Memory B cell (primary cell): ENCODE data around the gene OS9.

Experiments
- ATAC-seq: fragments of 150-1000 bp; cut with Tn5 transposase; 2 replicates; pipeline ENCODE4 v1.10.0; 2021; ENCODE audit warnings: low read depth, mild to moderate bottlenecking, moderate library complexity
- DNase-seq, 2 donors: peaks; one replicate each; pipeline ENCODE4 v3.0.0; 2022; ENCODE audit warnings: low spot score in 2 of 2
- H3K27ac Mint-ChIP-seq: one replicate; pipeline ENCODE4 v1.8.0; 2022; ENCODE audit warnings: mild to moderate bottlenecking, moderate library complexity, mixed read lengths
- H3K27me3 Mint-ChIP-seq: one replicate; pipeline ENCODE4 v1.8.0; 2022; ENCODE audit warnings: mixed read lengths
- H3K36me3 Mint-ChIP-seq: one replicate; pipeline ENCODE4 v1.8.0; 2022; ENCODE audit warnings: mild to moderate bottlenecking, mixed read lengths
- H3K4me1 Mint-ChIP-seq: one replicate; pipeline ENCODE4 v1.8.0; 2022; ENCODE audit warnings: mixed read lengths
- H3K4me3 Mint-ChIP-seq: one replicate; pipeline ENCODE4 v1.8.0; 2022; ENCODE audit warnings: mild to moderate bottlenecking, moderate library complexity, mixed read lengths
- H3K9me3 Mint-ChIP-seq: one replicate; pipeline ENCODE4 v1.8.0; 2022; ENCODE audit warnings: mixed read lengths

OS9 gene

GRCh38 chr12:57723630-57723962 is 29.7 kb downstream of the OS9 start:
- no peak for DNase-seq
- Mint-ChIP-seq H3K27me3 (no peaks in the 10 kb centered on the region), H3K9me3 (no peaks in the 10 kb centered on the region), H3K36me3 (peaks cover 35% of the 10 kb centered on the region), H3K4me3 (no peak overlapping the region), H3K4me1 (peaks cover 16% of the 10 kb centered on the region), H3K27ac (peak overlapping the region; percentile 9)
- ATAC-seq = no peak

GRCh38 chr12:57724003-57724935 is 30.3 kb downstream of the OS9 start:
- peaks cover 18% of the 10 kb centered on the region for H3K4me1 Mint-ChIP-seq
- H3K4me3 Mint-ChIP-seq = no peak overlapping the region
- peaks cover 32% of the 10 kb centered on the region for H3K36me3 Mint-ChIP-seq
- H3K27me3 Mint-ChIP-seq = no peaks in the 10 kb centered on the region
- H3K27ac Mint-ChIP-seq = peak overlapping the region; percentile 67
- ATAC-seq = no peak
- H3K9me3 Mint-ChIP-seq = no peaks in the 10 kb centered on the region
- DNase-seq = no peak

- Mint-ChIP-seq H3K27ac (peak overlapping the region; percentile 67), H3K36me3 (peaks cover 27% of the 10 kb centered on the region), H3K27me3 (no peaks in the 10 kb centered on the region), H3K9me3 (no peaks in the 10 kb centered on the region), H3K4me3 (no peak overlapping the region), H3K4me1 (peaks cover 18% of the 10 kb centered on the region)
- ATAC-seq = peak; percentile 34
- DNase-seq = no peak
Measured at GRCh38 chr12:57724936-57725740, 31.2 kb downstream of the OS9 start.

GRCh38 chr12:57725851-57726150 is 31.9 kb downstream of the OS9 start:
- Mint-ChIP-seq H3K36me3 (peaks cover 30% of the 10 kb centered on the region), H3K9me3 (no peaks in the 10 kb centered on the region), H3K27me3 (no peaks in the 10 kb centered on the region), H3K4me1 (peaks cover 18% of the 10 kb centered on the region), H3K27ac (peak overlapping the region; percentile 56), H3K4me3 (peak overlapping the region; percentile 78)
- ATAC-seq = no peak
- DNase-seq = no peak

- H3K27me3 Mint-ChIP-seq = no peaks in the 10 kb centered on the region
- H3K27ac Mint-ChIP-seq = peak overlapping the region; percentile 56
- peaks cover 30% of the 10 kb centered on the region for H3K36me3 Mint-ChIP-seq
- H3K4me3 Mint-ChIP-seq = peak overlapping the region; percentile 78
- H3K4me1 Mint-ChIP-seq = peaks cover 18% of the 10 kb centered on the region
- no peak for DNase-seq
- H3K9me3 Mint-ChIP-seq = no peaks in the 10 kb centered on the region
- ATAC-seq = peak; percentile 65
Measured at GRCh38 chr12:57726151-57726883, 32.4 kb downstream of the OS9 start.

- Mint-ChIP-seq H3K4me1 (peaks cover 18% of the 10 kb centered on the region), H3K36me3 (peaks cover 30% of the 10 kb centered on the region), H3K27ac (no peak overlapping the region), H3K9me3 (no peaks in the 10 kb centered on the region), H3K27me3 (no peaks in the 10 kb centered on the region), H3K4me3 (peak overlapping the region; percentile 34)
- DNase-seq = no peak
- ATAC-seq = peak; percentile 42
Measured at GRCh38 chr12:57726884-57727757, 33.2 kb downstream of the OS9 start.

GRCh38 chr12:57727758-57728395 is 33.9 kb downstream of the OS9 start:
- peaks cover 18% of the 10 kb centered on the region for H3K4me1 Mint-ChIP-seq
- H3K27me3 Mint-ChIP-seq = no peaks in the 10 kb centered on the region
- H3K36me3 Mint-ChIP-seq = peaks cover 33% of the 10 kb centered on the region
- no peak overlapping the region for H3K27ac Mint-ChIP-seq
- DNase-seq (no peak), ATAC-seq (no peak)
- no peak overlapping the region for H3K4me3 Mint-ChIP-seq
- no peaks in the 10 kb centered on the region for H3K9me3 Mint-ChIP-seq

- ATAC-seq (no peak), DNase-seq (no peak)
- Mint-ChIP-seq H3K27me3 (no peaks in the 10 kb centered on the region), H3K9me3 (no peaks in the 10 kb centered on the region), H3K4me3 (no peak overlapping the region), H3K27ac (no peak overlapping the region), H3K4me1 (peaks cover 18% of the 10 kb centered on the region), H3K36me3 (peaks cover 41% of the 10 kb centered on the region)
Measured at GRCh38 chr12:57729321-57729844, 35.5 kb downstream of the OS9 start.

GRCh38 chr12:57730336-57731067 is 36.6 kb downstream of the OS9 start:
- no peak for DNase-seq
- H3K4me1 Mint-ChIP-seq = peaks cover 12% of the 10 kb centered on the region
- H3K9me3 Mint-ChIP-seq = no peaks in the 10 kb centered on the region
- no peaks in the 10 kb centered on the region for H3K27me3 Mint-ChIP-seq
- H3K27ac Mint-ChIP-seq = no peak overlapping the region
- no peak overlapping the region for H3K4me3 Mint-ChIP-seq
- no peak for ATAC-seq
- H3K36me3 Mint-ChIP-seq = peaks cover 44% of the 10 kb centered on the region

GRCh38 chr12:57731411-57732080 is 37.6 kb downstream of the OS9 start:
- Mint-ChIP-seq H3K9me3 (no peaks in the 10 kb centered on the region), H3K27ac (no peak overlapping the region), H3K4me3 (no peak overlapping the region), H3K36me3 (peaks cover 42% of the 10 kb centered on the region), H3K27me3 (no peaks in the 10 kb centered on the region), H3K4me1 (peaks cover 11% of the 10 kb centered on the region)
- DNase-seq = no peak
- no peak for ATAC-seq

GRCh38 chr12:57732270-57732669 is 38.3 kb downstream of the OS9 start:
- Mint-ChIP-seq H3K4me1 (peaks cover 12% of the 10 kb centered on the region), H3K9me3 (no peaks in the 10 kb centered on the region), H3K4me3 (no peak overlapping the region), H3K27ac (no peak overlapping the region), H3K36me3 (peaks cover 43% of the 10 kb centered on the region), H3K27me3 (no peaks in the 10 kb centered on the region)
- DNase-seq = no peak
- ATAC-seq = no peak
